ELF-1 (cell line): ENCODE results near the gene SLC35B2.

Experiments
- DNase-seq: peaks from one replicate; pipeline ENCODE4 v3.0.0-alpha.2; 2016; ENCODE audit warnings: low read depth, low spot score

Gene SLC35B2, protein sequence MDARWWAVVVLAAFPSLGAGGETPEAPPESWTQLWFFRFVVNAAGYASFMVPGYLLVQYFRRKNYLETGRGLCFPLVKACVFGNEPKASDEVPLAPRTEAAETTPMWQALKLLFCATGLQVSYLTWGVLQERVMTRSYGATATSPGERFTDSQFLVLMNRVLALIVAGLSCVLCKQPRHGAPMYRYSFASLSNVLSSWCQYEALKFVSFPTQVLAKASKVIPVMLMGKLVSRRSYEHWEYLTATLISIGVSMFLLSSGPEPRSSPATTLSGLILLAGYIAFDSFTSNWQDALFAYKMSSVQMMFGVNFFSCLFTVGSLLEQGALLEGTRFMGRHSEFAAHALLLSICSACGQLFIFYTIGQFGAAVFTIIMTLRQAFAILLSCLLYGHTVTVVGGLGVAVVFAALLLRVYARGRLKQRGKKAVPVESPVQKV

DNA sequence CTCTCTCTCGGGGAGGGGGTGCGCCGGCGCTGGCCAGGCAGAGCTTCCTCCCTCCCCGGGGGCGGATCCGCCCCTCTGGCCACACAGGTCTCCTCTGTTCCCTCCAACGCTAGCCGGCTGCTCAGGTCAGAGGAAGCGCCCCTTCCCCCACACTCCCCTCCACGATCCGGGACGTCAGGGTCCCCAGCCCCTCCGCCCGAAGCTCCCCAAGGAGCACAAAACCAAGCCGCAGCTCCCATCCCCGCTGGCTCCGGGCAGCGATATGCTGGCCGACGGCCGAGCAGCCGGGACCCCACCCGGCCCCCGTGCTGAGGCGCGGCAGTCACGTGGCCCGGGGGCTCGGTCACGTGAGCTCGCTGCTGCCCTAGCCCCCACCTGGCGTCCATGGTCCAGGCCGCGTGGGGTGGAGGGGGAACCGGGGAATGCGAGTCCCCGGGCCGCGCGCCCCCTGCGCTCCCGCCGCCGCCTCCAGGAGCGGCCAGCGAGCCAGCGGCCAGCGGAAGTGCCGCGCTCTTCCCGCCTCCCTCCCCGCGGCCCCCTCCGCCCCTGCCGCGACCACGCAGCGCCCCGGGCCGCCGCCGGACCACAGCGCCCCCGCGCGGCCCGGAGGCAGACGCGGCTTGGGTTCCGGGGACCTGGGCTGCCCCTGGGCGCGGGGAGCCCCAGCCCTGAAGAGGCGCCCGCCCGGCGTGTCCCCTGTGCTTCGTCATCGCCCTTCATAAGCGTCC lies at the start of gene SLC35B2:
SLC35B2 (minus strand) TSS at position 504 of the 728 bp plus-strand sequence; CDS start at position 386, 118 bp downstream.
- DNase-seq = peak; percentile 90

DNA sequence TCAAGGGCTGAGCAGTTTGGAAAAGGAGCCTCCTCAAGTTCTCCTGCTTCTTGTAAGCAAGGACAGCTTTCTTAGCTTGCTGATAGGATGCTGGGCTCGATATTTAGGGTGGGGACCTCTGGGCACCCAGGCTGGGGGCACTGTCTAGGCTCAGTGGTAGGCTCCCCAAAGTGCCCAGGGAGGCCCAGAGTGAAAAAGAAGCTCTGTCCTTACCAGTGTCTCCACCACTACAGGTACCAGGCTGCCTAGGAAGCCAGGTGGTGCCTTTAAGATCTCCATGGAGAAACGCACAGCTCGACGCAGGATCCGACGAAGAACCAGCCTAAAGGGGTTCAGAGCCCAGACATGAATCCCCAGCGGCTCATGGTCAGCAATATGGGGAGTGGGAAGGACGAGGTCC lies 49.4 kb upstream of the SLC35B2 start:
- DNase-seq = no peak

DNA sequence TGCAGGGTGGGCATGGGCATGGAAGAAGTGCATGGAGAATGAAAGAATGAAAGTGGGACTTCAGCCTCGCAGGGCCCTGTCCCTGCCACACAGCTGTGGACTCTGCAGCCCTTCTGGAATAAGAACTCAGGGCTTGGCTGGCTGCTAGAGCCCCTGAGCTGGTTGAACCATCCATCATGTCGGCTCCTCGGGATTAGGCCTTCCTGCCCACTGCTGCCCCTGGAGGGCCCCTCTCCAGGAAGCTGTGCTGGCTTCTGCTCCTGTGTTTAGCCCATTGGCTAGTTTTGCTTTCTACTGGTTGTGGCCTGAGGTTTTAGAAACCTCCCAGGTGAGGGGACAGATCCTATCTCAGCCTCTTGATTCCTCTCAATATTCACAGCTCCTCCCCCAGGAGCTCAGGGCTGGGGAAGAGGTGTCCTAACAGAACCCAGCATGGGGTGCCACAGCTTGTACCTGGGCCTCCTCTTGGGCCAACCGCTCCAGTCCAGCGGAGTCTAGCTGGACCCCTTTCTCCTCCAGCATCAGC lies 47.9 kb upstream of the SLC35B2 start:
- peak; percentile 16 for DNase-seq

DNA sequence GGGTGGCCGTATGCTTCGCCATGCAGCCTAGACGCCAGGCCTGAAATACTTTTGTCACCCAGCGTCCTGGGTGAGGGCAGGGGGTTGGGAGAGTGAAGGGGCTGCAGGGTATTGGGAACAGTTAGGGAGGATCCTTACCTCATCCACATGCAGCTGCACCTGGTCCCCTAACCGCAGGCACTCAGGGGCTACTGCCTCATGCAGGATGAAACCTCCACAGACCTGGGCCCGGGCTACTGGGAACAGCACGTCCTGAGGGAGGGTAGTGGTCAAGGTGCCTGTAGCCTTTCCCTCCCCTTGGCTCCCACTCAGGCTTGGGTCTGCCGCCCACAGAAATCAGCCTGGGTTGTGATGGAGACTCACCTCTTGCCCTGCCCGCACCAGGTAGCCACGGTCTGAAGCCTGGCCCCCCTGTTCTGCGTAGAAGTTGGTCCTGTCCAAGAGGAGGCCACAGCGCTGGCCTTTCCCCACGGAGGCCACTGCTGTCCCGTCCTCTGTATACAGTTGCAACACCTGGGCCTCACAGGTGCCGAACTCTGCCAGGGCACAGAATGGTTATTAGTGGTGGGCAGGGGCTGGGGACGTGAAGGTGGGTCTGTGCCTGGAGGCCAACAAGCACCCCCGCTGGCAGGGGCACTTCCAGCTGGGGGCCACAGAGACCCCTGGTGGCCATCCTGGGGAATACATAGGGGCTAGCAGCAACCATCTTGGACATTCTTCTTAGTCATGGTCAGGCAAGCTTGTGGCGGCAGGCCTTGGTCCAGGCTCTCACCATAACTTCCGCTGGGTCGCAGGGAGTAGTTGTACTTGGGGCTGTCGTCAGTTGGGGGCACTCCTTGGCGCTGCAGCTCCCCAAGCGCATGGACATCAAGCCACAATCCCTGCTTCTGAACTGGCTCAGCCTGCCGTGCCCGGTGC lies 47.2 kb upstream of the SLC35B2 start:
- DNase-seq = peak; percentile 68

DNA sequence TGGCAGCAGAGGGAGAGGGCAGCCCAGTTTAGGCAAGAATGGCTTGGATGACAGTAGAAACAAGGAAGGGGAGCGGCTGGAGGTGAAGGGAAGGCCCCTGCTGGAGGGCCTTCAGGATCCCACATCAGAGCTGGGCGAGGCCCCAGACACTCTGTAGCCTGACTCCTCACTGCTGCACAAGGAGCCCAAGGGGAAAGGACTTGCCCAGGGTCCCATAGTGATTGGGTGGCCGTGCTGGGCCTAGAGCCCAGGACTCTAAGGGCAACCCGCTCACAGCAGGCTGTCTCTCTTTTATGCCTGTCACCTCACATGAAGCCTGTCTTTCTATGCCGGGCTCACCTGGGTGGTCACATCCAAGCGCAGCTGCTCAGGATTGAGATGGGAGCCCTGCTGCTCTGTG lies 46.5 kb upstream of the SLC35B2 start:
- no peak for DNase-seq

DNA sequence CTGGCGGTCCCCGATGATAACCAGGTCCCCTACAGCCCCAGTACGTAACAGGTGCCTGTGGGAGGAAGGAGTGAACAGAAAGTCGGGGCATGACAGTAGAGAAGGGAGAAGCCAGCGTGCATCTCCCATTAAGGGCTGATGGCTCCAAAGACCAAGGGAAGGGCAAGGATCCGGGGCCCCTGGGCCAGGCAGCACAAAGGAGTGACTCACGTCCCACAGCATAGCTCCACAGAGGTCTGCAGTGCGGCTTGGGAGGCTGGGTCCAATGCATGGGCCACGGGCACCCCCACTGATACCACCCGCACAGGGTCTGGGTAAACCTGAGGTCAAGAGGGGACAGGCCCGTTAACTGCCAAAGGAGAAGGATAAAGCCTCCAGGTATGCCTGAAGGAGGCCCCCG lies 45.5 kb upstream of the SLC35B2 start:
- no peak for DNase-seq

DNA sequence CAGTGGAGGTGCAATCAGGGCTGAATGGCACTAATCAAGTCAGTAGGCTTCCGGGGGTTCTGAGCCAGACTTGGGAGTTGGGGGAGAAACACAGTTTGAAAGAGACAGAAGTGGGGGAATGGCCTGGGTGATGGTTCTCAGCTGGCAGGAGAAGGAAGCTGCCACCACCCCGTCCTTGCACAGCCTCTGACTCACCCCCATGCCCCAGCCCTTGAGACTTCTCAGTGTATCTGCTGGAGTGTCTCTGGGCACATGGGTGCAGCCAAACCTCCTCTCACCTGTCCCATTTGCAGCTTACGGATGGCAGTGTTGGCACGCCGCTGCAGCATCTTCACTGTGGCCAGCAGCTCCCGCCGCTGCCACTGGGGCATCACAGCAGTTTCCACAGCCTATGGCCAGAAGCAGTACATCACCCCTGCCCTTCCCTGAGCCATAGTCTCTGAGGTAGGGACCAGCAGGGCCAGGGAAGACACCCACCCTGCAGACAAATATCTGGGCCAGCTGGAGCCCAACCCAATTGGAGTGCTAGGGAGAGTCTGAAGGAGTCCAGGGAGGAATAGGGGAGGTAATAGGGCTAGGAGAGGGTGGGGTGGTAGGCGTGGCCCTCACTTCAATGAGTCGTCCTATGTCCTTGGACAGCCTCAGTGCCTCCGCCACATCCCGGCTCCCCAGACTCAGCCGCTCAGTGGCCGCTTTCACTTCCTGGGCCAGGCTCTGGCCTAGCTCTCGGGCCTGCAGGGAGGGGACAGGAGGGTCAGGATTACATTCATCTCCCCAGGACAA lies 44.6 kb upstream of the SLC35B2 start:
- no peak for DNase-seq

DNA sequence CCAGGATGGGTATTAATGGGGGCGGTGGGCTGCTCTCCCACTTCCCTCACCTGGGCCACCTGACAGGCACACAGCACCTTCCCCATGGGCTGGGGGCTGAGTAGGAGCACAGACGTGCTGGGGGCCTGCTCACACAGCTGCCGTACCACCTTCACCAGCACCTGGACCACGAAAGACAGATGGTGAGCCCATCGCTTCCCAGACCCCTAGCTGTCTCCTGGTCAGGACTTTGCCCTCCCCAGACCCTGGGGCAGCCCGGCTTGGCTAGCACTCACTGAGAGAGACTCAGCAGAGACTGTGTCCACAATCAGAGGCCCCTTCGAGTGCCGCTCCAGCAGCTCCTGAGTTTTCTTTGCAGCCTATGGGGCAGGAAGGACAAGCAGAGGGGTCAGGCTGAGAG lies 43.8 kb upstream of the SLC35B2 start:
- DNase-seq = no peak

DNA sequence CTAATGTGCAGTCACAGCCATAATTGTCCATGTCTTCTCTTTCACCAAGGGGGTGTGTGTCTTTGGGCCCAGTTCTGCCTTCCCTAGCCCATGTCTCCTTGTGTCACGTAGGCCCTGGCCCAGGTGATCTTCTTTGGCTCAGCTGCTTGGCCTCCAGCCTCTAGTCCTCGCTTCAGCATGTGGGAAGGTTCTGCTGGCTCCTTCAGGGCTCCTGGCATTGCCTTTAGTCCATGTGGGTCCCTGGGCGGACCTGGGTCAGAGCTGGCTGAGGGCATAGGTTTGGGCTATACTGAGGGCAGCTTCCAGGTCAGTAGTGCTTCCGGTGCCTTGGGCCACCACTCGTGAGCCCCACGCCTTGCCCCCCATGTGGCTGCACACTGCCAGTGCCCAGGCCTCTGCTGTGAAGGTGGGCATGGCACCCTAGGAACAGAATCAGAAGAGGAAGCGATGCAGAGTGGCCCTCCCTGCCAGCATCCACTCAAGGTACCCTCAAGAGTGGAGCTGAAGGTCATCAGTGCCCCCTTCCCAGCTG lies 43.0 kb upstream of the SLC35B2 start:
- no peak for DNase-seq

DNA sequence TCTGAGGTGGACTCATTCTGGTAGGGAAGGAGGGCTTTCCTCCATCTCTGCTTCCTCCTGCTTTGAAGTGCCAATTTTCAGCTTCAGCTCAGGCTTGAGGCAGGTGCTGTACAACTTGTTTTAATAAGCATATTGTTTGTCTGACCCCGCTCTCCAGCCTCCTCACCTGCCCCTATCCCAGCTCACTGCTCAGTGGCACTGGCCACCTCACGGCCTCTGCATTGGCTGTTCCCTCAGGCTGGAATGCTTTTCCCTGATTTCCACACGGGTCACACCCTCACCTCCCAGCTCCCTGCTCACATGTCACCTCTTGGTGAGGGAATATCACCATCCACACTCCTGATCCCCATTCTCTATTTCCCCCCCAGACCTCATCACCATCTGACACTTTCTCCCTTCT lies 41.5 kb upstream of the SLC35B2 start:
- no peak for DNase-seq

DNA sequence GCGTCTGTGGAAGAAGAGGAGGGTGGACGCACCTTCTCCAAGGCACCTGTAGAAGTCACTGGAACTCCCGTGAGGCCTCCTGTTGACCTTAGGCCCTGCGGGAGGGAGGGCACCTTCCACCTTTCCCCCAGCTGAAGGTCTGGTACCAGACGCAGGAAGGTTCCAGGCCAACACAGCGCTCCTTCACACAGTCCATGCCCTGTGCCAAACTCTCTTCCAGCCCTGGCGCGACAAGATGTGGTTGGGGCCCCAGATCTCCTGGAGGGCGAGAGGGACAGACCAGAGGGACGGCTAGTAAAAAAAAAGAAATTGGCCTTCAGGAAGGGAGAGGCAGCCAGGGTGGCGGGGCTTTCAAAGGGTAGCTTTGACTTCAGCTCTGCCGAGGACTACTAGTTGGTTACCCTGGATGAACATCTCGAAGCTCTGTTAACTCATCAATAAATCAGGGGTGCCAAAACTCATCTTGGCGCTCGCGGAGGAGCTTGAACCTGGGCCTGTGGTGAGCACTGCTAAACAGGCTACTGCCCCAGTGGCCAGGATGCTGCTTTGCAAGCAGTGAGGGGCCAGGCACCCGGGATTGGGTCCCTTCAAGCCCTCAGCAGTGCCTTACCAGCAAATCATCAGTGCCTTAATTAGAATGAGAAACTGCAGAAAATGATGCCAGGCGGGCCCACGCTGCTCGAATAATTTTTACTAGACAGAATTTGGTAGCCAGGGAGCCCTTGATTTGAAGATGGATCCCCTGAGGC lies 40.9 kb upstream of the SLC35B2 start:
- no peak for DNase-seq

DNA sequence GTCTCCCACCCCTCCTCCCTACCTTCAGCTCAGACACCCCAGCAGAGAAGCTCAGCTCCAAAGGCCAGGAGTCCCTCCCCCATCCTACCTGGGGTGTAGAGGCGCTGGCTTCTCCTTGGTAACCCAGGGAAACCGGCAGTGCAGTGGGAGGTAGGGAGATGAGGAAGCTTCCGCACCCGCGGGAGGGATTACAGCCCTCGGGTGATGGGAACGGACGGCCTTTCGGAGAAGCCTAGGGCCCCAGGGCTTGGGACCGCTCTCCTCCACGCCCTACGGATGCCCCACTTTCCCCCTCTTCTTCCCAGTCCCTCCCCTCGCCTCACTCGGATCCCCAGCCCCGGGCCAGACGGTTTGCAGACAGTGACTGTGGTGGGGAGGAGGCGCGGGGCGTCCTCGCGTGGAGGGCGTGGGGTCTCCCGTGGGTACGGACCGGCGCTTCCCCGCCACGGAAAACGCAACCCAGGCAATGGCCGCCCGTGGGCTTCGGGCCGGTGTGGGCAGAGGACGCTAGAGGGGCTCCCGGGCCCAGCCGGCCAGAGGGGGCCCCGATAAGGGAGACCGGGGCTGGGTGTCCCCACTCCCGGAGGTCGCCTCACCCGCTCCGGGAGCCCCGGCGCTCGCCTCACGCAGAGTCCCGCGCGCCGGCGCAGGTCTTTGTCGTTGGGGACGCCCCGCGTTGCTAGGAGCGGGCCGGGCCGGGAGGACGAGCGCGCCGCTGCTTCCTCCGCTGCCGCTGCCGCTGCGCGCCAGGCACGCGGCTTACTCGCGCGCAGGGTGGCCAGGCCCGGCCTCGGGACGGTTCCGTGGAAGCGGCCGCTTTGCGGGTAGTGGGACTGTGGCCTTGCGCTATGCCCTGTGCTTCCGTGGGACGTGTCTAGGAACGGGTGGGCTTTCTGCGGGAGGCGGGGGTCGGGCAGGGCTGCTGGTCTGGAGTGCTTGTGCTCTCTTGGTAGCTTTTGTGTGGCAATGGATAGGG lies 40.0 kb upstream of the SLC35B2 start:
- peak; percentile 56 for DNase-seq

DNA sequence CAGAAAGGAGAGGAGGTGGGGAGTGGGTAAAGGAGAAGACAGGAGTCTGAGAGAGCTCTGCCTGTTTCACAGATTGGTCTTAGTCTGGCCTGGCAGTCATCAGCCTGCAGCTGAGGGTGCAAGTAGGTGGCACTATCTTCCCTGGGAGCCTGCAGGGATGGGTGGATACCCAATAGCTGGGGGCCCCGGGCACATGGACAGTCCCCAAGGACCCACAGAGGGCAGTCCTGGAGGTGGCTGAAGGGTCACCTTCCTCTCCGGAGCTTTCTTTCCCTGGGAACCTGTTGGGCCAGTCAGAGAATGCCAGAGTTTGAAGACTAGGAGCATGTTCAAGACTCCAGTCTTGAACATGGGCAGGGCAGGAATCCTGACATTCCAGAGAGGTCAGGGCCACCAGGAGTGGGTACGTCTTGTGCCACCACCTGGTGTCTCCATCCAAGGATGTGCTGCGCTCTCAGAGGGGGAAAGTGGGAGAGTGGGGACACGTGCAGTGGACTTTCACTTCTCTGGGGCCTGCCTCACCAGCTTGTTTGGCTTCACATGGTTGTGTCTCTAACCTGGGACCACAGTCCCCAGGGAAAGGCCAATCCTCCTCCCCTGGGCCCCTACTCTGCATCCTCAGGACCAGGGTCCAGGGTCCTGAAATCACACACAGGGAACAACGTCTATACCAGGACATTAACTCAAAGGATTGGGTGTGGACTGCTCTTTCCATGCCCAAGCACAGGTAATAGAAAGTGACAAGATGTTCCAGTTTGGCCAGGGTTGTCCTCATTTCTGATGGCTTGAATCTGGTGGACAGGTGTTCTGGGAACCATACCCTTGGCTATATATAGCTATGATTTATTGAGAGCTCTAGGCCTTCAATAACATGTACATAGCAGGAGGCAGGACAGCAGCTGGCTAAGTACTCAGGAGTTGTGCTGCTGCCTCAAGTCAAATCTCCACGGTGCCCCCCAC lies 37.8 kb upstream of the SLC35B2 start:
- no peak for DNase-seq

DNA sequence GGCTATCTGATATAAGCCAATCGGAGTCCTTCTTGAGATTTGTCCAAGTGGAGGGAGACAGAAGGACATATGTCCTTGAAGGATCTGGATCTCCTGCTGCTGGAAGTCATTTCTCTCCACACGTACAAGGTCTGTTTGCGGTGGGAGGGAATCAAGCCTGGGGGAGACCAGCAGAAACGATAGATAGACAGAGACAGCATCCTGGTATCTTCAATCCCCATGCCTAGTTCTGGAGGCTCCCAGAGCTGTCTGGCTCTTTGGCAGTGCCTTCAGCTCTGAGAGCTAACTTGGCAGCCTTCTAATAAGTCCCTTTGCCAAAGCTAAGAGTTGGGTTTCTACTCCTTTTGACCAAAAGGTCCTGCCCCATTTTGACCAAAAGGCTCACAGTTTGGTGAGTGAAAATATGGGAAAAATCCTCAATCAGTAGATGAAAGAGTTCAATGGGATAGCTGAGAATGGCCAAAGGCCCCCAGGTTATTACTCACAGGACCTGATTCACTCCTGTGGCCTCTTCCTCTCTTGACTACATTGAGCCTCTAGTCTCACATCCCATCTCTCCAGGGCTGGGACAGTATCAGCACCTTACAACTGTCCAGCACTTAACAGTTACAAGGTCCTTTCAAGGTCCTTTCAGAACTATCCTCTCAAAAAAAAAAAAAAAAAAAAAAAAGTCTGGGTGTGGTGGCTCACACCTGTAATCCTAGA lies 35.5 kb upstream of the SLC35B2 start:
- DNase-seq = no peak

DNA sequence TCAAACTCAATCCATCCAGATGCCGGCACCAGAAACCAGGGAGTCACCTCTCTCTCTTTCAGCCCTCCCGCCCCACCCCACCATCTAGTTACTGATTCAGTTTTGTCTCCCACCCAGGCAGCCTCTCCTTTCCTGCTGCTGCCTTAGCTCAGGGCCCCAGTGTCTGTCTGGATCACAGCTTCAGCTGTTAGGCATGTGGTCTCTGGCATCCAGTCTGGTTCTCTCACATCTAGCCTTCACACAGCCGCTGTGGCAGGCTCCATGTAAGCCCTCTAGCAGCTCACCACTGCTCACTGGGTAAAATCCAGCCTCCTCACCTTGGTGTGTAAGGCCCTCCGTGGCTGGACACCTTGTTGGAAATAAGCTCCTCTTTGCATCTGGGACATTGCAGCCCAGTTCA lies 34.5 kb upstream of the SLC35B2 start:
- DNase-seq = no peak

DNA sequence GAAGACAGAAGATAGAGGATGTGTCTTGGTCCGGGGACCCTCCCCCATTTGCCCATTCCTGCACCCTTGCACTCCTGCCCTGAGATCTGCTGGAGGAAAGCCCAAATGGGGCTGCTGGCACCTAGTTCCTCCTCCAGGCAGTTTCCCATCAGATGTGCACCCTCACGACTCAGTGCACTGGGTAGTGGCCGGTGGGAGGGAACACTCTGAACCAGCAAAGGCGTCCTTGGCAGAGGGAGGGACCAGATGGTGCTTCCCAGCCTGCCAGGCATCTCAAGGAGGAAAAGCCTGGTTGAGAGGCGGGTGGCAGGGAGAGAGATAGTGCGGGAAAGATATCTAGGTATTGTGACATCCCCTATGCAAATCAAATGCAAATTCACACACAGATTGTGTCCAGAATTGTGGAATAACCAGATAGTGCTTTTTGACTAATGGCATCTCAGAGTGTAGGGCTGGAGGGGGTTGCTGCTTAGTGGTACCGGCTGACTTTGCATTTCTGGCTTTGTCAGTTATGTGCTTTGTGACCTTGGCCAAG lies 32.5 kb upstream of the SLC35B2 start:
- DNase-seq = no peak

DNA sequence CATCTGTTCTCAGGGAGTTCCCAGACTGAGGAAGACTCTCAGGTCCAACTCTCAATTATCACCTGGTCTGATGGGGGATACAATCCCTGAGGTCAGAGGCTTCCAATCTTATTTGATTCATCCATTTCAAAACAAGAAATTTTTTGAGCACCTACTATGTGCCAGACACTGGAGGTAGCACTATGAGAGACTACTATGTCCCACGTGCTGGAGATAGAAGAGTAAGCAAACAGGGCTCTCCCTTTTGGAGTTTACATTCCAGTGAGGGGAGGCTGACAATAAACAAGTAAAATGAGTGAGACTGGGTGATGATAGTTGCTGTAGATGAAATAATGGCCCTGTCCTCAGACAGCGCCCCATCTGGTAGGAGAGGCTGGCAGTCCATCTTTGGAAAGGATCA lies 29.4 kb upstream of the SLC35B2 start:
- no peak for DNase-seq
